ENCODE results near the gene PGBD2.
"Not testable (repeated sequence)": the region's sequence is repeated elsewhere in the genome, so short reads cannot be mapped to it uniquely, and the experiment has no call there.

DNA sequence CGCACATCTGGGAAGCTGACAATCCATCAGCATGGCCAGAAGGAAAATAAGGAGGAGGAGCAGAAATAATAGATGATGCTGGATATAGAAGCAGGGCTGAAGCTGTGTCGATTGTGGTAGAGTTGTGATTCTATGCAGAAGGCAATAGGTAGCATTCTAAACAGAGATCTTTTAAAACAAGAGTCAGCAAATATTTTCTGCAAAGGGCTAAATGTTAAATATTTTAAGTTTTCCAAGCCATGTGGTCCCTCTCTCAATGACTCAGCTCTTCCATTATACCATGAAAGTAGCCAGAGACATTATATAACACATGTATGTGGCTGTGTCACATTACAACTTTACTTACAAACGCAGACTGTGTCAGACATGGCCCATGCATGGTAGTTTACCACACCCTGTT lies 21.2 kb downstream of the PGBD2 start:
- TF ChIP-seq, protein P1, sequence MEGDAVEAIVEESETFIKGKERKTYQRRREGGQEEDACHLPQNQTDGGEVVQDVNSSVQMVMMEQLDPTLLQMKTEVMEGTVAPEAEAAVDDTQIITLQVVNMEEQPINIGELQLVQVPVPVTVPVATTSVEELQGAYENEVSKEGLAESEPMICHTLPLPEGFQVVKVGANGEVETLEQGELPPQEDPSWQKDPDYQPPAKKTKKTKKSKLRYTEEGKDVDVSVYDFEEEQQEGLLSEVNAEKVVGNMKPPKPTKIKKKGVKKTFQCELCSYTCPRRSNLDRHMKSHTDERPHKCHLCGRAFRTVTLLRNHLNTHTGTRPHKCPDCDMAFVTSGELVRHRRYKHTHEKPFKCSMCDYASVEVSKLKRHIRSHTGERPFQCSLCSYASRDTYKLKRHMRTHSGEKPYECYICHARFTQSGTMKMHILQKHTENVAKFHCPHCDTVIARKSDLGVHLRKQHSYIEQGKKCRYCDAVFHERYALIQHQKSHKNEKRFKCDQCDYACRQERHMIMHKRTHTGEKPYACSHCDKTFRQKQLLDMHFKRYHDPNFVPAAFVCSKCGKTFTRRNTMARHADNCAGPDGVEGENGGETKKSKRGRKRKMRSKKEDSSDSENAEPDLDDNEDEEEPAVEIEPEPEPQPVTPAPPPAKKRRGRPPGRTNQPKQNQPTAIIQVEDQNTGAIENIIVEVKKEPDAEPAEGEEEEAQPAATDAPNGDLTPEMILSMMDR (IDR thresholded peaks at IDR 0.05): not testable (repeated sequence)
- not testable (repeated sequence) for TF ChIP-seq ZFX (IDR thresholded peaks at IDR 0.05; ENCODE audit: borderline replicate concordance)
